ENCODE data around the gene CETP.
"Not testable (repeated sequence)": the region's sequence is repeated elsewhere in the genome, so short reads cannot be mapped to it uniquely, and the experiment has no call there.

Gene CETP

GRCh38 chr16:56930486-56931270, 31.1 kb upstream of the CETP start:
- no peak for DNase-seq (ENCODE audit: low spot score)
- CTCF ChIA-PET = no interaction called here
- POLR2A ChIA-PET (ENCODE audit: low non-redundant PET) = interaction anchor here (0.7 to 1.1 kb wide), 2 partner anchors 17 to 432 kb away, joined by 4 to 7 read pairs; no protein-coding TSS in a partner anchor
- TF ChIP-seq CTCF (conservative IDR thresholded peaks at IDR 0.05; ENCODE audit: low read depth) = no peak
- H3K27ac ChIP-seq = peak overlapping the region; percentile 93

- DNase-seq (ENCODE audit: low spot score) = no peak
- peak overlapping the region; percentile 93 for H3K27ac ChIP-seq
- POLR2A ChIA-PET (ENCODE audit: low non-redundant PET) = interaction anchor here (0.6 to 1.4 kb wide), 5 partner anchors 12 to 432 kb away, joined by 3 to 7 read pairs (median 4); no protein-coding TSS in a partner anchor
- CTCF ChIA-PET = no interaction called here
- no peak for TF ChIP-seq CTCF (conservative IDR thresholded peaks at IDR 0.05; ENCODE audit: low read depth)
Measured at GRCh38 chr16:56931271-56931891, 30.4 kb upstream of the CETP start.

- peak within 1 kb of the TSS; percentile 93 for H3K27ac ChIP-seq
- ChIA-PET CTCF (interaction anchor here (0.6 kb wide), 1 partner anchor 47 kb away, joined by 5 read pairs; no protein-coding TSS in a partner anchor), POLR2A (ENCODE audit: low non-redundant PET) (interaction anchor here (0.6 to 1.4 kb wide), 4 partner anchors 13 to 53 kb away, joined by 3 to 7 read pairs (median 4); no protein-coding TSS in a partner anchor)
- peak; percentile 100 for DNase-seq (ENCODE audit: low spot score)
- TF ChIP-seq CTCF (conservative IDR thresholded peaks at IDR 0.05; ENCODE audit: low read depth) = no peak
Measured at GRCh38 chr16:56931892-56932720, 29.6 kb upstream of the CETP start, which contains the start of gene HERPUD1. Gene HERPUD1, plus strand, starts transcription at chr16:56932142. Its CDS starts 103 bp downstream, at chr16:56932245.

- peak; percentile 61 for DNase-seq (ENCODE audit: low spot score)
- CTCF ChIA-PET = interaction anchor here (0.6 kb wide), 1 partner anchor 48 kb away, joined by 5 read pairs; no protein-coding TSS in a partner anchor
- peak overlapping the region; percentile 93 for H3K27ac ChIP-seq
- no peak for TF ChIP-seq CTCF (conservative IDR thresholded peaks at IDR 0.05; ENCODE audit: low read depth)
- POLR2A ChIA-PET (ENCODE audit: low non-redundant PET) = interaction anchor here (1.4 kb wide), 1 partner anchor 13 kb away, joined by 3 read pairs; no protein-coding TSS in a partner anchor
Measured at GRCh38 chr16:56932721-56933619, 28.8 kb upstream of the CETP start.

- POLR2A ChIA-PET (ENCODE audit: low non-redundant PET) = no interaction called here
- CTCF ChIA-PET = interaction anchor here (0.7 kb wide), 1 partner anchor 68 kb away, joined by 3 read pairs; no protein-coding TSS in a partner anchor
- H3K27ac ChIP-seq = no peak overlapping the region
- DNase-seq (ENCODE audit: low spot score) = no peak
- no peak for TF ChIP-seq CTCF (conservative IDR thresholded peaks at IDR 0.05; ENCODE audit: low read depth)
Measured at GRCh38 chr16:56933828-56934598, 27.7 kb upstream of the CETP start.

GRCh38 chr16:56934599-56935145, 27.1 kb upstream of the CETP start:
- CTCF ChIA-PET = interaction anchor here (0.6 to 0.7 kb wide), 2 partner anchors 44 to 68 kb away, joined by 3 read pairs; no protein-coding TSS in a partner anchor
- DNase-seq (ENCODE audit: low spot score); POLR2A ChIA-PET (ENCODE audit: low non-redundant PET): not testable (repeated sequence)
- peak overlapping the region; percentile 42; the same call in 1 of the 2 replicates for H3K27ac ChIP-seq

Measured in RWPE1 (cell line).